Stimulated activated naive CD8-positive, alpha-beta T cell treated with anti-CD3 and anti-CD28 coated beads, Interleukin-15, amount 100 ng/mL, for 72 hours (primary cell): ENCODE measurements around the gene EDDM3A.

Experiments
- ATAC-seq: fragments of 150-1000 bp; cut with Tn5 transposase; 2 replicates; pipeline ENCODE4 v1.10.0; 2021; ENCODE audit warnings: mild to moderate bottlenecking, moderate library complexity
- DNase-seq, 2 donors: peaks; one replicate each; pipeline ENCODE4 v3.0.0; 2021 to 2022
- H3K27ac Mint-ChIP-seq, 2 donors: one replicate each; pipeline ENCODE4 v1.8.0; 2022; ENCODE audit warnings: mild to moderate bottlenecking in 2 of 2, mixed read lengths in 2 of 2, moderate library complexity in 2 of 2
- H3K27me3 Mint-ChIP-seq: one replicate; pipeline ENCODE4 v1.8.0; 2022; ENCODE audit warnings: mixed read lengths
- H3K4me1 Mint-ChIP-seq: one replicate; pipeline ENCODE4 v1.8.0; 2022; ENCODE audit warnings: mild to moderate bottlenecking, mixed read lengths
- H3K4me3 Mint-ChIP-seq, 2 donors: one replicate each; pipeline ENCODE4 v1.8.0; 2022; ENCODE audit warnings: mild to moderate bottlenecking in 2 of 2, mixed read lengths in 2 of 2, moderate library complexity in 1 of 2
- H3K9me3 Mint-ChIP-seq, 2 donors: one replicate each; pipeline ENCODE4 v1.8.0; 2022; ENCODE audit warnings: mixed read lengths in 2 of 2

Gene EDDM3A

GRCh38 chr14:20791597-20791996 is 45.9 kb downstream of the EDDM3A start:
- no peak overlapping the region for H3K4me3 Mint-ChIP-seq
- ATAC-seq, result no peak
- no peak for DNase-seq
- H3K27me3 Mint-ChIP-seq, result no peaks in the 10 kb centered on the region
- H3K27ac Mint-ChIP-seq, result no peak overlapping the region
- no peaks in the 10 kb centered on the region for H3K9me3 Mint-ChIP-seq
- no peaks in the 10 kb centered on the region for H3K4me1 Mint-ChIP-seq

DNA sequence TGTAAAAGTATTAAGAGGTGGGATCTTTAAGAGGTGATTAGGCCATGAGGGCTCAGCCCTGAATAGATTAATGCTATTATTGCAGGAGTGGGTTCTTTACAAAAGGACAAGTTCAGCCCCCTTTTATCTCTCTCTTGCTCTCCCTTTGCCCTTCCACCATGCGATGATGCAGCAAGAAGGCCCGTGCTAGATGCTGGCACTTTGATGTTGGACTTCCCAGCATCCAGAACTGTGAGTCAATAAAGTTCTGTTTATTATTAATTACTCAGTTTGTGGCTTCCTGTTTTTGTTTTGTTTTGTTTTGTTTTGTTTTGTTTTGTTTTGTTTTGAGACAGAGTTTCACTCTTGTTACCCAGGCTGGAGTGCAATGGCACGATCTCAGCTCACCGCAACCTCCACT is 46.9 kb downstream of the EDDM3A start:
- Mint-ChIP-seq H3K4me3 (no peak overlapping the region), H3K27me3 (no peaks in the 10 kb centered on the region), H3K9me3 (no peaks in the 10 kb centered on the region), H3K27ac (no peak overlapping the region), H3K4me1 (no peaks in the 10 kb centered on the region)
- DNase-seq, result no peak
- no peak for ATAC-seq

DNA sequence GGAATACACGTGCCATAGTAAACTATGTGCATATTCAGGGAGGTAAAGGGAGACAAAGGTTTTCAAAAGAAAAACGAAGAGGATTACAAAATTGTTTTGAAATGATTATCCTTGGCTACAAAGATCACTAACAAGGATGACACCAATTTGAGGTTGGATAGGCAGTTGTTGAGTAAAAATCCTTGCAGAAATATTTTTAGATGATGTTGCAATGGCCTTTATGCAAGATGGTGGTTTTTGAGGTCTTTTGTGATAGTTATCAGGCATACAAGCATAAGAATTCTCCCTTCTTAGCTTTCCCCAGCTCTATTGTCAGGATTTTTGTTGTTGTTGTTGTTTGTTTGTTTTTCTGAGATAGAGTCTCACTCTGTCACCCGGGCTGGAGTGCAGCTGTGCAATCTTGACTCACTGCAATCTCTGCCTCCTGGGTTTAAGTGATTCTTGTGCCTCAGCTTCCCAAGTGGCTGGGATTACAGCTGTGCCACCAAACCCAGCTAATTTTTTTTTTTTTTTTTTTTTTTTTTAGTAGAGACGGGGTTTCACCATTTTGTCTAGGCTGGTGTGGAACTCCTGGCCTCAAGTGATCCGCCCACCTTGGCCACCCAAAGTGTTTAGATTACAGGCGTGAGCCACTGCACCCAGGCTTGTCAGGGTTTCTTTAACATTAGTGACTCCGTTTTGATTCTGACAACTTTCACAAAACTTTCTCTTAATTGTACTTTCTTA is 49.1 kb downstream of the EDDM3A start:
- DNase-seq (no peak), ATAC-seq (no peak)
- no peaks in the 10 kb centered on the region for H3K9me3 Mint-ChIP-seq
- H3K4me3 Mint-ChIP-seq, result no peak overlapping the region
- no peaks in the 10 kb centered on the region for H3K4me1 Mint-ChIP-seq
- no peak overlapping the region for H3K27ac Mint-ChIP-seq
- H3K27me3 Mint-ChIP-seq, result no peaks in the 10 kb centered on the region

- H3K27me3 Mint-ChIP-seq, result peaks cover 13% of the 10 kb centered on the region
- no peak overlapping the region for H3K27ac Mint-ChIP-seq
- H3K4me1 Mint-ChIP-seq, result no peaks in the 10 kb centered on the region
- no peak overlapping the region for H3K4me3 Mint-ChIP-seq
- no peaks in the 10 kb centered on the region for H3K9me3 Mint-ChIP-seq
- ATAC-seq (no peak), DNase-seq (no peak)
These were observed 51.5 kb downstream of the EDDM3A start for GRCh38 chr14:20797164-20797563.
